Esophagus muscularis mucosa (tissue), 3 donors: ENCODE data around the gene SPATA9.

ENCODE experiments used
- POLR2A ChIP-seq: fragments of 450-650 bp; IDR thresholded peaks from one replicate; pipeline ENCODE4 v1.6.1; 2017; ENCODE audit warnings: antibody characterized with exemption, moderate library complexity, mild to moderate bottlenecking, low read depth
- TF ChIP-seq, protein P1 (sequence below), 3 experiments: fragments of 200-600 bp in 2 of 3; fragments of 450-650 bp in 1 of 3; sonication (generic) in 2 of 3; IDR thresholded peaks; one replicate each; pipeline ENCODE4 v1.5.1; 2017 to 2019; ENCODE audit warnings: antibody characterized with exemption in 3 of 3, mild to moderate bottlenecking in 2 of 3, moderate library complexity in 1 of 3

DNA sequence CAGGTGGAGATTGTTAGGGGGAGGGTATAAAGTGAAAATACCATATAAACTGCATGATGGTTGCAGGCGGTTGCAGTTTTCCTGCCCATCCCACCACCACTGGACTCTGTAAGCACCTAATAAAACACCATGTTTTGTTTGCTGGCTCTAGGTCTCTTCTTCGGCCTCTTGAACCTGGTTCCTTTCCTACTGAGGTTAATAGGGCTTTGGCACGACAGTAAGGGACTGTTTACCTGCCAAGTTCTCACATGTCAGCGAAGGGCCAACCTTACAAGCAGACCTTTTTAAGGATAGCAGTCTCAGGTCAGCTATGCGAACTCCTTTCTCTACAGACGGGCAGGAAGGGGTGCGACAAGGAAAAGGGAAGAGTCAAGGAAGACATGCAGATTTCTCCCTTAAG, 39.6 kb downstream of the SPATA9 start:
- TF ChIP-seq, protein P1, sequence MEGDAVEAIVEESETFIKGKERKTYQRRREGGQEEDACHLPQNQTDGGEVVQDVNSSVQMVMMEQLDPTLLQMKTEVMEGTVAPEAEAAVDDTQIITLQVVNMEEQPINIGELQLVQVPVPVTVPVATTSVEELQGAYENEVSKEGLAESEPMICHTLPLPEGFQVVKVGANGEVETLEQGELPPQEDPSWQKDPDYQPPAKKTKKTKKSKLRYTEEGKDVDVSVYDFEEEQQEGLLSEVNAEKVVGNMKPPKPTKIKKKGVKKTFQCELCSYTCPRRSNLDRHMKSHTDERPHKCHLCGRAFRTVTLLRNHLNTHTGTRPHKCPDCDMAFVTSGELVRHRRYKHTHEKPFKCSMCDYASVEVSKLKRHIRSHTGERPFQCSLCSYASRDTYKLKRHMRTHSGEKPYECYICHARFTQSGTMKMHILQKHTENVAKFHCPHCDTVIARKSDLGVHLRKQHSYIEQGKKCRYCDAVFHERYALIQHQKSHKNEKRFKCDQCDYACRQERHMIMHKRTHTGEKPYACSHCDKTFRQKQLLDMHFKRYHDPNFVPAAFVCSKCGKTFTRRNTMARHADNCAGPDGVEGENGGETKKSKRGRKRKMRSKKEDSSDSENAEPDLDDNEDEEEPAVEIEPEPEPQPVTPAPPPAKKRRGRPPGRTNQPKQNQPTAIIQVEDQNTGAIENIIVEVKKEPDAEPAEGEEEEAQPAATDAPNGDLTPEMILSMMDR (IDR thresholded peaks at IDR 0.05): no peak
- TF ChIP-seq POLR2A: no peak
